ENCODE measurements around the gene PRKAA1. TPM values are rescaled to one million over a fixed set of nuclear protein-coding genes. Genes with fewer than 3 reads are reported as not detected.
"Not testable (repeated sequence)": the region's sequence is repeated elsewhere in the genome, so short reads cannot be mapped to it uniquely, and the experiment has no call there.

Gene PRKAA1
- total RNA-seq, 2 donors from 2014 or later: 92.3 to 94.9 TPM

DNA sequence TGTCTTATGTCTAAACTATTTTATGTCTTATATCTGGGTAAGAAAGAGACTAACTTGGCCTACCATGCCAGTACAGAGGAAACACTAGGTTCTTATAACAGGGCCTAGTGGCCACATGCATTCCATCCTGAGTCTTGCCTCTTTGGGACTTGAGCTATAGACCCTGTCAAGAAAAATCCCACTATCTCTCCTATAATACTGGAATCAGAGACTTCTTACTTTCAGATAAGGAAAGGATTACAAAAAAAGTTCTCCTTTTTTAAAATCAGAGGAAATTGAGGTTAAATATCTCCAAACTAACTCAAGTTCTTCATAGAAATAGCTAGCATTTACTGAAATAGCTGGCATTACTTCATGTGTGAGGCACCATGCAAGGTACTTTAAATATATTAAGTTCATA lies 84.2 kb downstream of the PRKAA1 start:
- no peaks in the 10 kb centered on the region for H3K27me3 Mint-ChIP-seq
- no peak overlapping the region for H3K4me3 Mint-ChIP-seq
- no peak overlapping the region for H3K27ac Mint-ChIP-seq

DNA sequence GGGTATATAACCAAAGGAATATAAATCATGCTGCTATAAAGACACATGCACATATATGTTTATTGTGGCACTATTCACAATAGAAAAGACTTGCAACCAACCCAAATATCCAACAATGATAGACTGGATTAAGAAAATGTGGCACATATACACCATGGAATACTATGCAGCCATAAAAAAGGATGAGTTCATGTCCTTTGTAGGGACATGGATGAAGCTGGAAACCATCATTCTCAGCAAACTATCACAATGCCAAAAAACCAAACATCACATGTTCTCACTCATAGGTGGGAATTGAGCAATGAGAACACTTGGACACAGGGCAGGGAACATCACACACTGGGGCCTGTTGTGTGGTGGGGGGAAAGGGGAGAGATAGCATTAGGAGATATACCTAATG lies 87.6 kb downstream of the PRKAA1 start:
- H3K27me3 Mint-ChIP-seq; ATAC-seq; DNase-seq (ENCODE audit: low spot score); H3K4me3 Mint-ChIP-seq; H3K27ac Mint-ChIP-seq; H3K4me1 Mint-ChIP-seq (ENCODE audit: low read depth in 2 of 2): not testable (repeated sequence)
- Mint-ChIP-seq H3K36me3 (peaks cover 37% of the 10 kb centered on the region), H3K9me3 (peaks cover 11% of the 10 kb centered on the region)

More for the DNA sequence above, 84.2 kb downstream of the PRKAA1 start:
- peaks cover 6 to 7% of the 10 kb centered on the region in 2 donors for H3K4me1 Mint-ChIP-seq (ENCODE audit: low read depth in 2 of 2)
- DNase-seq (ENCODE audit: low spot score): no peak
- no peaks in the 10 kb centered on the region for H3K9me3 Mint-ChIP-seq
- ATAC-seq: no peak
- peaks cover 16% of the 10 kb centered on the region for H3K36me3 Mint-ChIP-seq

Other genes starting within 250 kb of the PRKAA1 start
- 100 to 1,000 TPM; 144 to 154 TPM for gene PTGER4, start 118.5 kb downstream of the PRKAA1 start, total RNA-seq
- gene TTC33, start 42.4 kb downstream of the PRKAA1 start, total RNA-seq: 10 to 100 TPM; 13.5 to 16.9 TPM
- gene RPL37, start 36.8 kb upstream of the PRKAA1 start, total RNA-seq: 1,000 to 10,000 TPM in 1 of 2 donors, 100 to 1,000 TPM in 1; 886 to 1,034 TPM
- 10 to 100 TPM in 1 of 2 donors, 1 to 10 TPM in 1; 3.7 to 11.2 TPM for gene CARD6, start 43.0 kb upstream of the PRKAA1 start, total RNA-seq
- not detected for gene C7, start 111.1 kb upstream of the PRKAA1 start, total RNA-seq

Data from natural killer cell treated with Interleukin-12 subunit alpha and Interleukin-12 subunit beta and Interleukin-15 and Interleukin-18, amount 100 ng/mL, for 72 hours (primary cell).